HG03103 (cell line): ENCODE measurements around the gene RHEX.
"Not testable (repeated sequence)": the region's sequence is repeated elsewhere in the genome, so short reads cannot be mapped to it uniquely, and the experiment has no call there.

Source experiments
- ATAC-seq: cut with Tn5 transposase; IDR thresholded peaks from one replicate; pipeline ENCODE4 v1.9.1; 2021; ENCODE audit warnings: low read depth; ENCODE audit not compliant: unreplicated experiment

RHEX gene

DNA sequence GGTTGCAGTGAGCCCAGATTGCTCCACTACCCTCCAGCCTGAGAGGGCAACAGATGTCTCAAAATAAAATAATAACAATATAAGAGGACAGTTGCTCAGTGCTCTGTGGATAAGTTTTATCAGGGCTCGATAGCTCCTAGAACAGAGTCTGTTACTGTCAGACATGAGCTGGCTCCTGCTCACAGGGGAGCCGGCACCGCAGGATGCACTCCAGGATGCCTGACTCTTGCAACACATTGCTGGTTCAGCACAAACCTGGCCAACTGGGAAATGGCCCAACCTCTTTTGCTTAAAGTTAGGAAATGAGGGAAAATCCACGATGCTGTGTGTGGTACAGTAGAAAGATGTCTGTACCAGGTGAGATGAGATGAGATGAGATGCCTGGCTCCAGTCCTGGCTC is 23.5 kb upstream of the RHEX start:
- no peak for ATAC-seq

DNA sequence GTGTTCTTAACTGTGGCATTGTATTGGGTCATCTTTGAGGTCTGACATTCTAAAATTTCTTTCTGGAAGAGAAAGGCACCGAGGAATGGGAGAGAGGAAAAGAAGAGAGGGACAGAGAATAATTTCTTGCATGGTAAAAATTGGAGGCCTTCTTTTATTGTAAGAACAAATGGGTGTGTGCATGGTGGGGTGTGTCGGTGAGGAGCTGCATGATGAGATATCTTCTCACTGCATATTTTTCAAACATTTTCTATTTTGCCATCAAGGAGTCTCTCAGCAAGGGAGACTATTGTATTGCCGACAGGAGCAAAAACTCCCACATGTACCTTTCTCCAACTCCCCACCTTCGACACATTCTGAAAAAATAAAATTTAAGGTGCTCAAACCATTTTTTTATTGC is 22.8 kb upstream of the RHEX start:
- ATAC-seq: no peak

DNA sequence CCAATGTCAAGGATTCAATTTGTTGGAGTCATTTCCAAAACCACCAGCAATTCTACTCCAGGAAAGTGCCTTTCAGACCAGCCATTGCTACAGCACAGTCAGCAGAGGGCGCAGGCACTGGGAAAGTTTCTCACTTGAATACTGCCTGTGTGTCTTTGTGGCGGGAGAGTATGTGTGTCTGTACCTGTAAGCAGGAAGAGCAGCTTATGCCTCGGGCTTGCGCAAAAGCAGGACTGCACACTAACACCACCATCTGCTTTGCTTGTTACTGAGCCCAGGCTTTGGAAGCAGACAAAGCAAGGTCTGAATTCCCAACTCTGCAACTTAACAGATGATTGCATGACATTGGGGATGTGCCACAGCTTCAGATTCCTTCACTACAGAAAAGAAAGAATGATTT is 22.3 kb upstream of the RHEX start:
- ATAC-seq: no peak

DNA sequence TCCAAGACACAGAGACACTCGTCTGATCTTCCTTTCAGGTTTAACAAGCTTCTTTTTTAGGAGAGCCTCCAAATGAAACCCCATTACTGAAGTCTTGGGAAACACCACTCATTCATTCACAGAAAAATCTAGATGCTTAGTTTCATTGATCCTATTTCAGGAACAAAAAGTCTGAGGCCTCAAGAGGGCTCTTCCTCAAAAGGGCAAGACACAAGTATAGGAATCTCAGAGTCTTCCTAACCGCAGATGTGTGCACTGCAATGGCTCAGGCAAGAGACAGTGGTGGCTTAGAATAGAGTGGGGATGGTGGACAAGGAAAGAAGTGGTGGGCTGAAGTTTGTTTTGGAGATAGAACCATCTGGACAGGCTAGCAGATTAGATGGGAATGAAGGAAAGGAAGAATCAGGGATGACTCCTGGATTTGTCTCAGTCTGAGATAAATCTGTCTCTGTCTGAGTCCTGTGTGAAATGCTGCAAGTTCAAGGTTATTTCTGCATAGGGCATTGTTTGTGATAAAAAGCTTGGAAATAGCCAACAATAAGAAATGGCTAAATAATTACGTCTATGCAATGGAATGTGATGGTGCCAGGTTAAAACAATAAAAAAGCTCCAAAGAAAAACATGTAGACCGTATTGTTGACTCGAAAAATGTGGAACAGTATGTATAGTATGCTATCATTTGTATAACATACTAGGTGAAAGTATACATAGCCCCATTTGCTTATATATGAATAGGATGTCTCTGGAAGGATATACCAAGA is 20.4 kb upstream of the RHEX start:
- no peak for ATAC-seq

DNA sequence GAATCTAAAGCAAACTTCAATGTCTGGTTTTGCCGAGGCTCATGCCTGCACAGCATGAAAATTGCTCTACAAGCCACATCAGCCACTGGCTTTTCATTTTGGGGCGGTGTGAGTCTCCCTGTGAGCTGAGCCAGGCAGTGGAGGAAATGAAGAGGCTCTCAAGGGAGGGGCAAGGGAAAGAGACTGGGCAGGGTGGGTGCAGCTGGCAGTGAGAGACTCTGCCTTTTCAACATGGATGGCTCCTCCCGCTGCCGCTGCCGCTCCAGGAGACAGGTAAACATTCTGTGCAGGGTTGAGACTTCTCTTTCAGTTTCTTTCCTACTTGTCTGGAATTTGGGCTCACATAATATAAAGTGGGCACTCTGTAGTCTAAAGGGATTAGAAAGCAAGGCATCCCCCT is 17.9 kb upstream of the RHEX start:
- ATAC-seq: no peak

DNA sequence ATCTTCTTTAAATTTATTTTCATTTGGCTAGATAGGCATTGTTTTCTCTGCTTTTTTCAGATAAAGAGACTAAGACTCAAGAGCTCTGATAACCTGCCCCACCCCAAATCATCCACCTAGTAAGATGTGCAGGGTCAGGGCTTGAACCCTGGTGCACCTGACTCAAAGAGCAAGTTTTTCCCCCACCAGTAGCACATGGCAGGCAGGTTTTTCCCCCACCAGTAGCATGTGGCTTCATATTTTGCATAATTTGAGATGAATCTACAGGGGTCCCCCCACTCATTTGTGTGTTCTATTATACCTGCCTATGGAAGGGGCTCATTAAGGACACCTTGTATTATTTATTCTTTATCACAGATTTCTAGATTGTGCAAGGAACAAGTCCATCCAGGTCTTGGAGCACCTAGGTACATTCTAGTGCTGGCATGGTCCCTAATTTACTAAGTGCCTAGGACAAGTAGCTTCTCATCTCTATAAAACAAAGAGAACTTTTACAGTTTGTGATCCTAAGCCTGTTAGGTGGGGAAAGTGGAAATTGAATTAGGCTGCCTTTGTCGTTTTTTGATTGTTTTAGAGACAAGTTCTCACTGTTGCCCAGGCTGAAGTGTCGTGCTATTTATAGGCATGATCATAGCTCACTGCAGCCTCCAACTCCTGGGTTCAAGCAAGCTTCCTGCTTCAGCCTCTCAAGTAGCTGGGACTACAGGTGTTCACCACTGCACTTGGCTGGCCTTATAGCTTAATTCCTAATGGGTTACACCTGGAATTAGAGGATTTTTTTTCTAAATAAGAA is 16.1 kb upstream of the RHEX start:
- no peak for ATAC-seq

DNA sequence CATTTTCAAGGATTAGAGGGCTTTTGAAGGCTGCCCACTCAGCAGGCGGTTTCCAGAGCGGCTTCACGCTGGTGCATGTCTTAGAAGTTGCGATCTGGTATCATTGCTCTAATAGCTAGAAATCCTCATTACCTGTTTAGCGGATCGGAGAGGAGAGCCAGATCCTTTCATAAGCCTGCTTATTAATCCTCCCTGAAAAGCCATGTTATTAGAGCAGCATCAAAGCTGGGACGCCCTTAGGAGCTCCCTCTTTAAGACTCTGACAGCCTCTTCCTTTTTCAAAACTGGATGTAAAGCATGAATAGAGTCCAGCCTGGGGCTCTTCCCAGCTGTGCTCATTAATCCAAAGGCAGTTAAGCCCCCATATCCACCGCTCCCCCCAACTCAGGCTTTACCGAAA is 15.4 kb upstream of the RHEX start:
- ATAC-seq: no peak

DNA sequence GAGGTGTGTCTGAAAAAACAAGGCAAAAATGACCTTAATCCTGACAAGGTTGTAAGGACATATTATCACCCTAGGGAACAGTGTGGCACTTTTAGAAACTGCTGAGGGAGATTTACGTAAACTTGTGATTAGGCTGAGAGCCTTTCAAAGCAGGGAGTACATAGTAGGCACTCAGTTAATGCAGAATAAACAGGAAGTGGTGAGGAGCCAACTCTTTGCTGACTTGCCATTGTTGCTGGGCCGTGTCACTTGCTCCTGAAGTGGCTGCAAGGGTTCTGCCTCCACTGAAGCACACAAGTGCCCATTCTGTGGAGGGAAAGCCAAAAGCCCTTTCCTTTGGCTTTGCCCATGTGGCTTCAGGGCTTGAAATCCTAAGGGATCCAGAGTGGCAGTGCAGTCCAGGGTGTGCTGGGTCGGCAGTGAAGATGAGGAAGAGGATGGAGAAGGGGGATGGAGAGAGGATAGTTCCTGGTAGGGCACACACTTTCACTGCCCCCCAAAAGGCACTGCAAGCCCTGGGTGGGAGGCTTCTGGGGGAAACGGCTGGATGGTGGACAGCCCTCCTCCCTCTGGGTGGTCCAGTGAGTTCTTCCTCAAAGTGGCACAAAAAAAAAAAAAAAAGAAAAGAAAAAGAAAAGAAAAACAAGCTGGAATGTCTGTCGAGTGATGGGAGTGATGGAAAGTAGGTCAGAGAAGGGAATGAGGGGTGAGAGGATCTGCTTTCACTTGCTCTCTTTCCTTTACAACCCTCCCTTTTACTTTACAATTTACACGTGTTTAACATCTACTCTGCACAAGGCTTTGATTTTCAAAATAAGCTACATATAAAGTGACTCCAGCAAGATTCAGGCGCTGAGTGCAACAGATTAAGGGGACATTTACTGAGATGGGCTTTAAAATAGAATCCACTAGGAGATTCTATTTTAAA is 13.7 kb upstream of the RHEX start:
- ATAC-seq: no peak

DNA sequence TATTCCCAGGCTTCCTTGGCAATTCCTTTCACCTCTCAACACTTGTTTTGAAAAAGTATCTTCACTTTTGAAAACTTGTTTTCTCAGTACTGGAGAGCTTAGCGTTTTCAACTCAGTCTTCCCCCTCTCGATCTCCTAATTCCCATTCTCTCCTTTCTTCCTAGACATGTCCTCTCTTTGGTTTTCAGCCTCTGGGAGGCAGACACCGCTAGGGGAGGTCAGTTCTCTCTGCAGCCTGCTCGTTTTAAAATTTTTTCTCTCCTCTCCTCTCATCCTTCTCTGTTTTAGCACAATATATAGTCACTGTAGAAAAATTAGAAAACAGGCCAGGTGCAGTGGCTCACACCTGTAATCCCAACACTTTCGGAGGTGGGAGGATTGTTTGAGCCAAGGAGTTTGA is 12.6 kb upstream of the RHEX start:
- no peak for ATAC-seq

DNA sequence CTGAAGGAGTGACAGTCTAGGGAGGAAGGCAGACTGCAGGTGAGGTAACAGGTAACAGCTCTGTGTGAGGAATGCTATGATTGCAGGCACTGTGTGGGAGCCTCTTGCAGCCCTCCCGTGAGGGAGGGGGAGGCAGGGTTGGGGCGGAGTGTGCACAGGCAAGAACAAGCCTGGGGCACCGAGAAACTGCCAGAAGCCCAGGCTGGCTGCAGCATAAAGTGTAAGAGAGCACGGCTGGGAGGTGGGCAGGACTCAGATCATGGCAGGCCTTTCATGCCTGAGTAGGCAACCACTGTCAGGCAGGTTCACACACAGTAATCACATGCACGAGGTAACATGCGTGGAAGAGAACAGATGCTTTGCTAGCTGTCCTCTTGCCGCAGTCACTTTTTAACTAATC is 11.3 kb upstream of the RHEX start:
- no peak for ATAC-seq

DNA sequence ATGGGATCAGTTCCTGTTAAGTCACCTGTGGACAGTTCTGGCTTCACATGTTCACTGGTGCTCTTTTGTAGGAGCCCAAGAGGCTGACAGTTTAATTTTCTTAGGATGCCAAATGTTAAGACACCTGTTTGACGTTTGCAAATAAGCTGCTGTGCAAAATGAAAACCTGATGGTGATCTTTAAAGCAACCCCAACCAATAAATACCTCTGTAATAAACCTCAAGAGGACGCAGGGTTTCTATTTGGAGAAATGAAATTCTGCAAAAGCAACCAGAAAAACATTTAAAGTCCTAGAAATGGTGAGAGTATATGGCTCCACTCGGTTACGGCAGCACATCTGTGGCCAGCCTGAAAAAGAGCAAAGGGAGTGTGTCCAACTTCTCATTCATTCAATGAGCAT is 5.7 kb upstream of the RHEX start:
- no peak for ATAC-seq

DNA sequence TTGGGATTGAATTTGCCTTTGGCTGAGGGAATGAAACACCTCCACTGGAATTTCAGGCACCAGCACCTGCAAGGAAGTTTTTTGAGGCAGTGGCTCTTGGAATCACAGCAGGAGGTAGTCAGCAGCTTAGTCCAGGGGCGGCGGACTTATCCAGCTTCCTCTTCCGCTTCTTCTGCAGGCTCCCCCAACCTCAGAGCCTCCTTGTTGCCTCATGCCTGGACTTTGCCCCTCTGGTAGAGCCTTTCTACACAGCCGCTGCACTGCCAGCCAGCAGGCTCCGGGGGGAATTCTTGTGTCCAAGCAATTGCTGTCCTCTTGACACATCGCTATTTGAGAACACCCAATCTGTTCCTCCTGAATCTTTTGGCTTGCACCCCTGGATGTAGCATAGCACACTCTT is 4.4 kb upstream of the RHEX start:
- no peak for ATAC-seq

DNA sequence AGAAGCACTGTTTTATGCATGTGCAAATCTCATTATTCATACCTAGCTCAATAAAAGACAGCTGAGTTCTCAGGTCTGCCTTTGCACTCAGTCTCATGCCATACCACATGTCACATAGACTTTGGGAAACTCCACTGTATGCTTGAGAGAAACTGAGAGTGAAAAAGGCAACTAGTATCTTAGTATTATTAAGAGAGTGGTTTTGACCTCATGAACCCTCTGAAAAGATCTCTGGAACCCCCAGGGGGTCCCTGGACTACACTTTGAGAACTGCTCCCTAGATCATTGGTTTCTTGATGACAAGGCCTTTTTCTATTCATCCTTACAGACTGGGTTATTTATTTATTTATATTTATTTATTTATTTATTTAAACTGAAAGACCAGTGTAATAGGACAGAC is 3.7 kb upstream of the RHEX start:
- ATAC-seq: peak; percentile 38

DNA sequence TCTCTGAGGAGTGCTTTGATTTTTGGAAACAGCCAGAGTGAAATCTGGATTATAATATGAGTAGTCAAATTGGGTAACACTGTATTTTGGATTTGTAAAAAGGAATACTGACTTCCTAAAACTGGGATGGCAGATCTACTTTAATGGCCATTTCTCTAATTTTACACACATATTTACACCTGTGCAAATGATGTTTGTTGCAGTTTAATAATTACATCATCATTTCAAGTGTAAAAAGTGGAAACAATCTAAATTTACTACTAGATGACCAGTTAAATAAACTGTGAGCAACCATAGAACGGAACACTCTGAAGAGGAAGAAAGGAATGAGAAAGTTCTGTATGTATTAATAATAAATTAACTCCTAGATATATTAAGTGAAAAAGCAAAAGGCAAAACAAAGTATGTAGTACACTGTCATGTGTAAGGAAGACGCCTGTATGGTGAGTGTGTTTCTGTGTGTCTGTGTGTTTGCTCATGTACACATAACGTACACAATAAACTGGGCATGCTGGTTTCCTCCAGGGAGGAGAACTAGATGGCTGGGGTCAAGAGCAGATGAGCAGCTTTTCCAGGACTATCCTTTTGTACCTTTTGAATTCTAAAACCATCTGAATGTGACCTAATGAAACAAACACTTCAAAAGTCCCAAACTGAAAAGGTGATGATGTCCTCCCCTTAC is 2.9 kb upstream of the RHEX start:
- no peak for ATAC-seq

DNA sequence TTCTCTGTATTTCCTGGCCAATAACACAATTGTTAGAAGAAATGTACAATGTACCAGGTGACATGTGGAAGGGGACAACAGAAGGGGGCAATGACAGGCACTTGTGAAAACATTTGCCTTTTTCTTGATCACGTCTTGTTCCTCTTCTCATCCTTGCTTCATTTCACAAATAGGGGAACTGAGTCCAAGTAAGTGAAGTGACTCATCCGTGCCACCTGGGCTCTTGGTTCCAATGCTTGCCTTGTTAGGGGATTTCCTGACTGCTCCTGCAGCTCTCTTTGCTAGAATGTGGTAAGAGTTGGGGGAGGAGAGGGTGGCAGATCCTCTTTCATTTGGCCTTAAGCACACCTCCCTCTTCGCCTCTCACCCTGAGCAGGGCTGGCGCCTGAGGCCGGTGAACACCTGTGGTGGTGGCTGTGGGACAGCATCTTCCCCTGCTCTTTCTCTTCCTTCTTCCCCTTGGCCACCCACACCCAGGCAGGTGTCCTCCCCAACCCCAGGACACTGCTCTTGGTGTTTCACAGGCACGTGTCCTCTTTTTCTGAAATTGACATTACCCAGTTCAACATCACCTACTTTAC is 2.2 kb upstream of the RHEX start:
- ATAC-seq: peak; percentile 79

DNA sequence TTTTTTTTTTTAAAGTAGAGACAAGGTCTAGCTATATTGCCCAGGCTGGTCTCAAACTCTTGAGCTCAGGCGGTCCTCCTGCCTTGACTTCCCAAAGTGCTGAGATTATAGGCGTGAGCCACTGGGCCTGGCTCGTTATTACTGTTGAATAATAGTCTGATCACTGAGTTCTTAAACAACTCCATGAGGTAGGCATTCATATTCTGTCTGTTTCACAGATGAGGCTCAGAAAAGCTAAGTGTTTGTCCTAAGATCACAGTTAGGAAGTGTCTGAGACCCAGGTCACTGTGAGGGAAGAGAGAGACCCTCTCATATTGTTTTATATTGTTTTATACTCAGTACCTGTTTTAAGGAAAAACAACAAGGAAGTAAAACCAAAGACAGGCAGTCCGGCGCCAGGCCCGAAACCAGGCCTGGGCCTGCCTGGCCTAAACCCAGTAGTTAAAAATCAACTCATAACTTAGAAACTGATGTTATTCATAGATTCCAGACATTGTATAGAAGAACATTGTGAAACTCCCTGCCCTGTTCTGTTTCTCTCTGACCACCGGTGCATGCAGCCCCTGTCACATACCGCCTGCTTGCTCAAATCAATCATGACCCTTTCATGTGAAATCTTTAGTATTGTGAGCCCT is 625 bp upstream of the RHEX start:
- ATAC-seq: not testable (repeated sequence)

DNA sequence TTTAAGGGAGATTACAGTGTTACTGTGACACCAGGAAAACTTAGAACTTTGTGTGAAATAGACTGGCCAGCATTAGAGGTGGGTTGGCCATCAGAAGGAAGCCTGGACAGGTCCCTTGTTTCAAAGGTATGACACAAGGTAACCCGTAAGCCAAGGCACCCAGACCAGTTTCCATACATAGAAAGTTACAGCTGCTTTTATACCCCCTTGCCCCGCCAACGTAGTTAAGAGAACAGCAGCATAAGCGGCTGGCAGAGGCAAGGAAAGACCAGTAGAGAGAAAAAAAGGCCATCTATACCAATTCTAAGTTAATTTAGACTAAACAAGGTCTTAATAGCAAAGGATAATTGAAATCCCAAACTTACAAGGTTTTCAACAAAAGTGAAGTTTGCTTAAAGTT is 643 bp downstream of the RHEX start:
- ATAC-seq: not testable (repeated sequence)

DNA sequence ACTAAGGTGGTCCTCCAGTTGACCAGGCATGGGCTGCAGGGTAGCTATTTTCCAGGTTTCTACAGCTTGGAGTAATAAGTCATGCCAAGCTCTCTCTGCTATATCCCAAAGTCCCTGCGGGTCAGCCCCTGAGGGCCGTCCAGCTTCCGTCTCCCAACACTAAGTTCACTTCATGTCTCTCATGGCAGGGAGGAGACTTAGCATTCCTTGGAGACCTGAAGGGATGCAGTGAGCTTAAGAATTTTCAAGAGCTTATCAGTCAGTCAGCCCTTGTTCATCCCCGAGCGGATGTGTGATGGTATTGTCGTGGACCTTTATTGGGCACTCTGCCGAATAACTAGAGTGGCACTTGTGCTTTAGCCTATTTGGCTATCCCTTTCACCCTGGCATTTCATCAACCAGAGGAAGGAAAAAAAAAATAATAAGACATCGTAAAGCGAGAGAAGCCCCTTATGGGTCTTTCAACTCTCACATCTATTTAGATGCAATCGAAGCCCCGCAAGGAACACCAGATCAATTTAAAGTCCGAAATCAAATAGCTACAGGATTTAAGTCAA is 2.2 kb downstream of the RHEX start:
- ATAC-seq: not testable (repeated sequence)

DNA sequence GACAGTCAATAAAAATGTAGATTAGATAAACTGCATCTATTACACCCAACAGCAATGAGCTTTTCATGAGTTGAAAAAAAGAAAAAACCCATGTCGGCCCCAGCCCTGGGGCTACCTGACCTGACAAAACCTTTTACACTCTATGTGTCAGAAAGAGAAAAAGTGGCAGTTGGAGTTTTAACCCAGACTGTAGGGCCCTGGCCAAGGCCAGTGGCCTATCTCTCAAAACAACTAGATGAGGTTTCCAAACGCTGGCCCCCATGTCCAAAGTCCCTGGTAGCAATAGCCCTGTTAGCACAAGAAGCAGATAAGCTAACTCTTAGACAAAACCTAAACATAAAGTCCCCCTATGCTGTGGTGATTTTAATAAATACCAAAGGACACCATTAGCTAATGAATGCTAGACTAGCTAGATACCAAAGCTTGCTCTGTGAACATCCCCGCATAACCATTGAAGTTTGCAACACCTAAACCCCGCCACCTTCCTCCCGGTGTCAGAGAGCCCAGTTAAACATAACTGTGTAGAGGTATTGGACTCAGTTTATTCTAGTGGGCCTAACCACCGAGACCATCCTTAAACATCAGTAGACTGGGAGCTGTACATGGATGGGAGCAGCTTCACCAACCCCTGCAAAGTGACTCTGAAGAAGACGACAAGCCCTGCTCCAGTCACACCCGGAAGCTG is 2.8 kb downstream of the RHEX start:
- not testable (repeated sequence) for ATAC-seq
